ENCODE results near the gene RBSN. TPM values are rescaled to one million over a fixed set of nuclear protein-coding genes. Genes with fewer than 3 reads are reported as not detected.

The RBSN gene
- total RNA-seq, 2 donors from 2014 or later = 15.6 to 17.0 TPM

GRCh38 chr3:15097891-15098290 is 1.1 kb downstream of the RBSN start:
- H3K4me1 ChIP-seq = no peaks in the 10 kb centered on the region
- H3K9ac ChIP-seq (ENCODE audit: low read depth in 2 of 2, low read length in 2 of 2) = peak overlapping the region in 1 of 2 donors; percentile 54
- H3K9me3 ChIP-seq = no peaks in the 10 kb centered on the region
- H3K27me3 ChIP-seq = no peaks in the 10 kb centered on the region
- intact Hi-C loops (cut with DNase I) = no loop called here
- no peaks in the 10 kb centered on the region for H3K36me3 ChIP-seq
- peak overlapping the region; percentile 74 for H3K4me3 ChIP-seq
- H3K27ac ChIP-seq = no peak overlapping the region
- DNase-seq = no peak
- no peak for TF ChIP-seq CTCF (IDR thresholded peaks at IDR 0.05)

- H3K4me1 ChIP-seq = no peaks in the 10 kb centered on the region
- DNase-seq = no peak
- intact Hi-C loops (cut with DNase I) = no loop called here
- H3K9ac ChIP-seq (ENCODE audit: low read depth in 2 of 2, low read length in 2 of 2) = no peak overlapping the region
- no peak overlapping the region for H3K27ac ChIP-seq
- no peak for TF ChIP-seq CTCF (IDR thresholded peaks at IDR 0.05)
- H3K9me3 ChIP-seq = no peaks in the 10 kb centered on the region
- no peak overlapping the region for H3K4me3 ChIP-seq
- H3K36me3 ChIP-seq = no peaks in the 10 kb centered on the region
- H3K27me3 ChIP-seq = no peaks in the 10 kb centered on the region
Measured at GRCh38 chr3:15096046-15096445, 2.9 kb downstream of the RBSN start.

- H3K9ac ChIP-seq (ENCODE audit: low read depth in 2 of 2, low read length in 2 of 2) = no peak overlapping the region
- no peak overlapping the region for H3K27ac ChIP-seq
- no peak for DNase-seq
- no peaks in the 10 kb centered on the region for H3K27me3 ChIP-seq
- H3K4me3 ChIP-seq = no peak overlapping the region
- intact Hi-C loops (cut with DNase I) = no loop called here
- no peak for TF ChIP-seq CTCF (IDR thresholded peaks at IDR 0.05)
- H3K9me3 ChIP-seq = no peaks in the 10 kb centered on the region
- H3K4me1 ChIP-seq = no peaks in the 10 kb centered on the region
- H3K36me3 ChIP-seq = no peaks in the 10 kb centered on the region
Measured at GRCh38 chr3:15094187-15094875, 4.6 kb downstream of the RBSN start.

- Histone ChIP-seq H3K36me3 (no peaks in the 10 kb centered on the region), H3K9me3 (no peaks in the 10 kb centered on the region), H3K4me3 (no peak overlapping the region), H3K4me1 (no peaks in the 10 kb centered on the region), H3K27ac (no peak overlapping the region), H3K27me3 (no peaks in the 10 kb centered on the region), H3K9ac (ENCODE audit: low read depth in 2 of 2, low read length in 2 of 2) (no peak overlapping the region)
- intact Hi-C loops (cut with DNase I) = no loop called here
- TF ChIP-seq CTCF (IDR thresholded peaks at IDR 0.05) = no peak
- DNase-seq = no peak
Measured at GRCh38 chr3:15092686-15093085, 6.3 kb downstream of the RBSN start.

- H3K27me3 ChIP-seq = no peaks in the 10 kb centered on the region
Measured at GRCh38 chr3:15091575-15091974, 7.4 kb downstream of the RBSN start.

More at GRCh38 chr3:15091575-15091974, 7.4 kb downstream of the RBSN start:
- Histone ChIP-seq H3K36me3 (no peaks in the 10 kb centered on the region), H3K9me3 (no peaks in the 10 kb centered on the region), H3K27ac (no peak overlapping the region), H3K9ac (ENCODE audit: low read depth in 2 of 2, low read length in 2 of 2) (no peak overlapping the region), H3K4me1 (no peaks in the 10 kb centered on the region), H3K4me3 (no peak overlapping the region)
- intact Hi-C loops (cut with DNase I) = no loop called here
- TF ChIP-seq CTCF (IDR thresholded peaks at IDR 0.05) = no peak
- no peak for DNase-seq

Data from colonic mucosa (tissue), 4 donors.